WTC11 (cell line): ENCODE data around the gene PLAA. TPM values are rescaled to one million over a fixed set of nuclear protein-coding genes. Genes with fewer than 3 reads are reported as not detected.

Source experiments
- ATAC-seq: fragments of 200-7000 bp; cut with Tn5 transposase; 2 replicates; pipeline ENCODE4 v1.10.0; 2021; ENCODE audit warnings: mild to moderate bottlenecking, moderate library complexity
- CTCF ChIA-PET: fragments of 300-600 bp; sonication (Branson Sonifier 250); formaldehyde crosslinking; loops from one replicate; lab custom pipeline; 2021; ENCODE audit warnings: antibody characterized with exemption; lab: Charles Lee
- POLR2A ChIA-PET: fragments of 350-600 bp; sonication (Branson Sonifier 250); formaldehyde crosslinking; loops from one replicate; lab custom pipeline; 2021; ENCODE audit warnings: antibody characterized with exemption; lab: Charles Lee
- DNase-seq: peaks from one replicate; pipeline ENCODE4 v3.0.0; 2021; ENCODE audit warnings: low spot score
- H3K27ac Mint-ChIP-seq: 2 replicates; pipeline ENCODE4 v1.8.0; 2021; ENCODE audit warnings: mixed read lengths
- H3K27me3 Mint-ChIP-seq: 2 replicates; pipeline ENCODE4 v1.8.0; 2021; ENCODE audit warnings: low read depth, mild to moderate bottlenecking, moderate library complexity, mixed read lengths
- H3K36me3 Mint-ChIP-seq: 2 replicates; pipeline ENCODE4 v1.8.0; 2021; ENCODE audit warnings: mixed read lengths
- H3K4me1 Mint-ChIP-seq: 2 replicates; pipeline ENCODE4 v1.8.0; 2022; ENCODE audit warnings: mixed read lengths
- H3K4me3 Mint-ChIP-seq: 2 replicates; pipeline ENCODE4 v1.8.0; 2021; ENCODE audit warnings: mild to moderate bottlenecking, moderate library complexity, mixed read lengths
- H3K9me3 Mint-ChIP-seq: 2 replicates; pipeline ENCODE4 v1.8.0; 2021; ENCODE audit warnings: mixed read lengths
- CBFB ChIP-seq: sonication (generic); formaldehyde crosslinking; IDR thresholded peaks from 2 replicates; pipeline ENCODE4 v1.8.1; 2022; ENCODE audit warnings: mild to moderate bottlenecking, low read depth, missing genetic modification reagents
- ELF4 ChIP-seq: sonication (generic); formaldehyde crosslinking; IDR thresholded peaks from 2 replicates; pipeline ENCODE4 v1.8.1; 2022; ENCODE audit warnings: low read depth, mild to moderate bottlenecking, moderate library complexity, missing genetic modification reagents
- FOXK1 ChIP-seq: sonication (generic); formaldehyde crosslinking; IDR thresholded peaks from 2 replicates; pipeline ENCODE4 v1.8.0; 2022; ENCODE audit warnings: mild to moderate bottlenecking, moderate library complexity, missing genetic modification reagents
- NFATC4 ChIP-seq: fragments of 250-450 bp; sonication (Bioruptor Pico); IDR thresholded peaks from 2 replicates; pipeline ENCODE4 v1.9.0; 2021; ENCODE audit warnings: mild to moderate bottlenecking
- NFYB ChIP-seq: sonication (generic); formaldehyde crosslinking; conservative IDR thresholded peaks from 2 replicates; pipeline ENCODE4 v1.8.0; 2022; ENCODE audit warnings: low read depth, missing genetic modification reagents
- TCF7 ChIP-seq: sonication (generic); formaldehyde crosslinking; IDR thresholded peaks from 2 replicates; pipeline ENCODE4 v1.8.0; 2022; ENCODE audit warnings: mild to moderate bottlenecking, low read depth, missing genetic modification reagents, moderate library complexity
- ZNF416 ChIP-seq: fragments of 250-450 bp; sonication (Bioruptor Pico); IDR thresholded peaks from 2 replicates; pipeline ENCODE4 v1.9.0; 2021; ENCODE audit warnings: mild to moderate bottlenecking, inconsistent platforms
- total RNA-seq: library from RNA; stranded (reverse); gene quantifications from 3 replicates; pipeline ENCODE4 v1.2.3, GENCODE V29; 2021
- TF ChIP-seq, protein P1 (sequence below): fragments of 250-450 bp; sonication (Bioruptor Pico); IDR thresholded peaks from 2 replicates; pipeline ENCODE4 v1.9.0; 2021; ENCODE audit warnings: mild to moderate bottlenecking
- TF ChIP-seq, protein P2 (sequence below): fragments of 250-450 bp; sonication (Bioruptor Pico); IDR thresholded peaks from 2 replicates; pipeline ENCODE4 v1.9.0; 2021; ENCODE audit warnings: mild to moderate bottlenecking, borderline replicate concordance
- TF ChIP-seq, protein P3 (sequence below): sonication (generic); formaldehyde crosslinking; IDR thresholded peaks from 2 replicates; pipeline ENCODE4 v1.8.0; 2023; ENCODE audit warnings: mild to moderate bottlenecking, missing genetic modification reagents
- TF ChIP-seq, protein P4 (sequence below): sonication (generic); formaldehyde crosslinking; conservative IDR thresholded peaks from 2 replicates; pipeline ENCODE4 v1.8.1; 2023; ENCODE audit warnings: mild to moderate bottlenecking, low read depth, missing genetic modification reagents, moderate library complexity
- TF ChIP-seq, protein P5 (sequence below): sonication (generic); formaldehyde crosslinking; IDR thresholded peaks from 2 replicates; pipeline ENCODE4 v1.8.1; 2023; ENCODE audit warnings: mild to moderate bottlenecking, moderate library complexity, missing genetic modification reagents
- TF ChIP-seq, protein P6 (sequence below): fragments of 250-450 bp; sonication (Bioruptor Pico); conservative IDR thresholded peaks from 2 replicates; pipeline ENCODE4 v1.9.0; 2021; ENCODE audit warnings: mild to moderate bottlenecking

The PLAA gene
- total RNA-seq, 1 experiment from 2014 or later = 56.1 TPM

DNA sequence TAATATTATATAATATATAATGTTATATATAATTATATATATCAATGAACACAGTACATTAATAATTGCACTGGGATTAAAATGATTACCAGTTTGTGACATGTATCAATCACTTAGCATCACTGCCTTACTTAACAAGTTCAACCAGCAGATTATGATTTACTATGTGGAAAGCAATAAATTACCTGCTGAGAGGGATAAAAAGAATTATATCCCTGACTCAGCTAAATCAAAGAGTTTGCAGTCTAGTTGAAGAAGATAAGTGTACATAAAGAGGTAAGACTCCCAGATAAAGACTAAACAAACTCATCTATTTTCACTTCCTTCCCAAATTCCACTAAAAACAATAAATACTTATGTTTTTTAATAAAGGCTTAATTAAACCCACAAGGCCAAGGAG lies 11.2 kb downstream of the PLAA start:
- TF ChIP-seq NFATC4 (CRISPR knock-in tag) = no peak
- TF ChIP-seq TCF7 = no peak
- TF ChIP-seq, protein P1, sequence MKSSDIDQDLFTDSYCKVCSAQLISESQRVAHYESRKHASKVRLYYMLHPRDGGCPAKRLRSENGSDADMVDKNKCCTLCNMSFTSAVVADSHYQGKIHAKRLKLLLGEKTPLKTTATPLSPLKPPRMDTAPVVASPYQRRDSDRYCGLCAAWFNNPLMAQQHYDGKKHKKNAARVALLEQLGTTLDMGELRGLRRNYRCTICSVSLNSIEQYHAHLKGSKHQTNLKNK (CRISPR knock-in tag) = no peak
- no peak for TF ChIP-seq FOXK1 (CRISPR knock-in tag)
- TF ChIP-seq ELF4 (CRISPR knock-in tag) = no peak
- TF ChIP-seq, protein P2, sequence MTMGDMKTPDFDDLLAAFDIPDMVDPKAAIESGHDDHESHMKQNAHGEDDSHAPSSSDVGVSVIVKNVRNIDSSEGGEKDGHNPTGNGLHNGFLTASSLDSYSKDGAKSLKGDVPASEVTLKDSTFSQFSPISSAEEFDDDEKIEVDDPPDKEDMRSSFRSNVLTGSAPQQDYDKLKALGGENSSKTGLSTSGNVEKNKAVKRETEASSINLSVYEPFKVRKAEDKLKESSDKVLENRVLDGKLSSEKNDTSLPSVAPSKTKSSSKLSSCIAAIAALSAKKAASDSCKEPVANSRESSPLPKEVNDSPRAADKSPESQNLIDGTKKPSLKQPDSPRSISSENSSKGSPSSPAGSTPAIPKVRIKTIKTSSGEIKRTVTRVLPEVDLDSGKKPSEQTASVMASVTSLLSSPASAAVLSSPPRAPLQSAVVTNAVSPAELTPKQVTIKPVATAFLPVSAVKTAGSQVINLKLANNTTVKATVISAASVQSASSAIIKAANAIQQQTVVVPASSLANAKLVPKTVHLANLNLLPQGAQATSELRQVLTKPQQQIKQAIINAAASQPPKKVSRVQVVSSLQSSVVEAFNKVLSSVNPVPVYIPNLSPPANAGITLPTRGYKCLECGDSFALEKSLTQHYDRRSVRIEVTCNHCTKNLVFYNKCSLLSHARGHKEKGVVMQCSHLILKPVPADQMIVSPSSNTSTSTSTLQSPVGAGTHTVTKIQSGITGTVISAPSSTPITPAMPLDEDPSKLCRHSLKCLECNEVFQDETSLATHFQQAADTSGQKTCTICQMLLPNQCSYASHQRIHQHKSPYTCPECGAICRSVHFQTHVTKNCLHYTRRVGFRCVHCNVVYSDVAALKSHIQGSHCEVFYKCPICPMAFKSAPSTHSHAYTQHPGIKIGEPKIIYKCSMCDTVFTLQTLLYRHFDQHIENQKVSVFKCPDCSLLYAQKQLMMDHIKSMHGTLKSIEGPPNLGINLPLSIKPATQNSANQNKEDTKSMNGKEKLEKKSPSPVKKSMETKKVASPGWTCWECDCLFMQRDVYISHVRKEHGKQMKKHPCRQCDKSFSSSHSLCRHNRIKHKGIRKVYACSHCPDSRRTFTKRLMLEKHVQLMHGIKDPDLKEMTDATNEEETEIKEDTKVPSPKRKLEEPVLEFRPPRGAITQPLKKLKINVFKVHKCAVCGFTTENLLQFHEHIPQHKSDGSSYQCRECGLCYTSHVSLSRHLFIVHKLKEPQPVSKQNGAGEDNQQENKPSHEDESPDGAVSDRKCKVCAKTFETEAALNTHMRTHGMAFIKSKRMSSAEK (CRISPR knock-in tag) = no peak
- TF ChIP-seq CBFB (CRISPR knock-in tag) = no peak
- TF ChIP-seq, all 79 proteins: peak for 0
- no peak for ATAC-seq
- Mint-ChIP-seq H3K36me3 (peaks cover 10% of the 10 kb centered on the region; the same call in 1 of the 2 replicates), H3K4me1 (peaks cover 16% of the 10 kb centered on the region), H3K9me3 (peaks cover 4% of the 10 kb centered on the region; the same call in 1 of the 2 replicates), H3K27me3 (no peaks in the 10 kb centered on the region), H3K4me3 (no peak overlapping the region), H3K27ac (no peak overlapping the region)
- ChIA-PET POLR2A (no interaction called here), CTCF (no interaction called here)
- no peak for DNase-seq

DNA sequence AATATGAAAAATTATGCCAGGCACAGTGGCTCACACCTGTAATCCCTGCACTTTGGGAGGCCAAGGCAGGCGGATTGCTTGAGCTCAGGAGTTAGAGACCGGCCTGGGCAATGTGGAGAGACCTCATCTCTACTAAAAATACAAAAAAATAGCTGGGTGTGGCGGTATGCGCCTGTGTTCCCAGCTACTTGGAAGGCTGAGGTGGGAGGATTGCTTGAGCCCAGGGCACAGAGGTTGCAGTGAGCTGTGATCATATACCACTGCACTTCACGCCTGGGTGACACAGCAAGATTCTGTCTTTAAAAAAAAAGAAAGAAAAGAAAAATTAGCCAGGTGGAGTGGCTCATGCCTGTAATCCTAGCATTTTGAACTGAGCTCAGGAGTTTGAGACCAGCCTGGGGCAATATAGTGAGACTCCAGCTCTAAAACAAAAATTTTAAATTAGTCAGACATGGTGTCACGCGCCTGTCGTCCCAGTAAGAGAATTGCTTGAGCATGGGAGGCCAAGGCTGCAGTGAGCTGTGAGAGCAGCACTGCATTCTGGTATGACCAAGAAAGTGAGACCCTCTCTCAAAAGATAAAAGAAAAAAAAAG lies 18.0 kb downstream of the PLAA start:
- ChIA-PET POLR2A (interaction anchor here (0.6 kb wide), 1 partner anchor 21 kb away, joined by 3 read pairs; no protein-coding TSS in a partner anchor), CTCF (interaction anchor here (1.0 to 1.3 kb wide), 2 partner anchors 27 to 37 kb away, joined by 3 read pairs; partner anchors contain the start of genes CAAP1 and IFT74)
- Mint-ChIP-seq H3K36me3 (peaks cover 36% of the 10 kb centered on the region), H3K27me3 (no peaks in the 10 kb centered on the region), H3K4me3 (no peak overlapping the region), H3K9me3 (no peaks in the 10 kb centered on the region), H3K27ac (no peak overlapping the region), H3K4me1 (no peaks in the 10 kb centered on the region)
- no peak for ATAC-seq
- DNase-seq = no peak
- TF ChIP-seq, protein P3, sequence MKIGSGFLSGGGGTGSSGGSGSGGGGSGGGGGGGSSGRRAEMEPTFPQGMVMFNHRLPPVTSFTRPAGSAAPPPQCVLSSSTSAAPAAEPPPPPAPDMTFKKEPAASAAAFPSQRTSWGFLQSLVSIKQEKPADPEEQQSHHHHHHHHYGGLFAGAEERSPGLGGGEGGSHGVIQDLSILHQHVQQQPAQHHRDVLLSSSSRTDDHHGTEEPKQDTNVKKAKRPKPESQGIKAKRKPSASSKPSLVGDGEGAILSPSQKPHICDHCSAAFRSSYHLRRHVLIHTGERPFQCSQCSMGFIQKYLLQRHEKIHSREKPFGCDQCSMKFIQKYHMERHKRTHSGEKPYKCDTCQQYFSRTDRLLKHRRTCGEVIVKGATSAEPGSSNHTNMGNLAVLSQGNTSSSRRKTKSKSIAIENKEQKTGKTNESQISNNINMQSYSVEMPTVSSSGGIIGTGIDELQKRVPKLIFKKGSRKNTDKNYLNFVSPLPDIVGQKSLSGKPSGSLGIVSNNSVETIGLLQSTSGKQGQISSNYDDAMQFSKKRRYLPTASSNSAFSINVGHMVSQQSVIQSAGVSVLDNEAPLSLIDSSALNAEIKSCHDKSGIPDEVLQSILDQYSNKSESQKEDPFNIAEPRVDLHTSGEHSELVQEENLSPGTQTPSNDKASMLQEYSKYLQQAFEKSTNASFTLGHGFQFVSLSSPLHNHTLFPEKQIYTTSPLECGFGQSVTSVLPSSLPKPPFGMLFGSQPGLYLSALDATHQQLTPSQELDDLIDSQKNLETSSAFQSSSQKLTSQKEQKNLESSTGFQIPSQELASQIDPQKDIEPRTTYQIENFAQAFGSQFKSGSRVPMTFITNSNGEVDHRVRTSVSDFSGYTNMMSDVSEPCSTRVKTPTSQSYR (CRISPR knock-in tag) = no peak
- TF ChIP-seq, protein P4, sequence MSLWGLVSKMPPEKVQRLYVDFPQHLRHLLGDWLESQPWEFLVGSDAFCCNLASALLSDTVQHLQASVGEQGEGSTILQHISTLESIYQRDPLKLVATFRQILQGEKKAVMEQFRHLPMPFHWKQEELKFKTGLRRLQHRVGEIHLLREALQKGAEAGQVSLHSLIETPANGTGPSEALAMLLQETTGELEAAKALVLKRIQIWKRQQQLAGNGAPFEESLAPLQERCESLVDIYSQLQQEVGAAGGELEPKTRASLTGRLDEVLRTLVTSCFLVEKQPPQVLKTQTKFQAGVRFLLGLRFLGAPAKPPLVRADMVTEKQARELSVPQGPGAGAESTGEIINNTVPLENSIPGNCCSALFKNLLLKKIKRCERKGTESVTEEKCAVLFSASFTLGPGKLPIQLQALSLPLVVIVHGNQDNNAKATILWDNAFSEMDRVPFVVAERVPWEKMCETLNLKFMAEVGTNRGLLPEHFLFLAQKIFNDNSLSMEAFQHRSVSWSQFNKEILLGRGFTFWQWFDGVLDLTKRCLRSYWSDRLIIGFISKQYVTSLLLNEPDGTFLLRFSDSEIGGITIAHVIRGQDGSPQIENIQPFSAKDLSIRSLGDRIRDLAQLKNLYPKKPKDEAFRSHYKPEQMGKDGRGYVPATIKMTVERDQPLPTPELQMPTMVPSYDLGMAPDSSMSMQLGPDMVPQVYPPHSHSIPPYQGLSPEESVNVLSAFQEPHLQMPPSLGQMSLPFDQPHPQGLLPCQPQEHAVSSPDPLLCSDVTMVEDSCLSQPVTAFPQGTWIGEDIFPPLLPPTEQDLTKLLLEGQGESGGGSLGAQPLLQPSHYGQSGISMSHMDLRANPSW (CRISPR knock-in tag) = no peak
- TF ChIP-seq, protein P5, sequence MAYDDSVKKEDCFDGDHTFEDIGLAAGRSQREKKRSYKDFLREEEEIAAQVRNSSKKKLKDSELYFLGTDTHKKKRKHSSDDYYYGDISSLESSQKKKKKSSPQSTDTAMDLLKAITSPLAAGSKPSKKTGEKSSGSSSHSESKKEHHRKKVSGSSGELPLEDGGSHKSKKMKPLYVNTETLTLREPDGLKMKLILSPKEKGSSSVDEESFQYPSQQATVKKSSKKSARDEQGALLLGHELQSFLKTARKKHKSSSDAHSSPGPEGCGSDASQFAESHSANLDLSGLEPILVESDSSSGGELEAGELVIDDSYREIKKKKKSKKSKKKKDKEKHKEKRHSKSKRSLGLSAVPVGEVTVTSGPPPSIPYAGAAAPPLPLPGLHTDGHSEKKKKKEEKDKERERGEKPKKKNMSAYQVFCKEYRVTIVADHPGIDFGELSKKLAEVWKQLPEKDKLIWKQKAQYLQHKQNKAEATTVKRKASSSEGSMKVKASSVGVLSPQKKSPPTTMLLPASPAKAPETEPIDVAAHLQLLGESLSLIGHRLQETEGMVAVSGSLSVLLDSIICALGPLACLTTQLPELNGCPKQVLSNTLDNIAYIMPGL (CRISPR knock-in tag) = no peak
- TF ChIP-seq, protein P6, sequence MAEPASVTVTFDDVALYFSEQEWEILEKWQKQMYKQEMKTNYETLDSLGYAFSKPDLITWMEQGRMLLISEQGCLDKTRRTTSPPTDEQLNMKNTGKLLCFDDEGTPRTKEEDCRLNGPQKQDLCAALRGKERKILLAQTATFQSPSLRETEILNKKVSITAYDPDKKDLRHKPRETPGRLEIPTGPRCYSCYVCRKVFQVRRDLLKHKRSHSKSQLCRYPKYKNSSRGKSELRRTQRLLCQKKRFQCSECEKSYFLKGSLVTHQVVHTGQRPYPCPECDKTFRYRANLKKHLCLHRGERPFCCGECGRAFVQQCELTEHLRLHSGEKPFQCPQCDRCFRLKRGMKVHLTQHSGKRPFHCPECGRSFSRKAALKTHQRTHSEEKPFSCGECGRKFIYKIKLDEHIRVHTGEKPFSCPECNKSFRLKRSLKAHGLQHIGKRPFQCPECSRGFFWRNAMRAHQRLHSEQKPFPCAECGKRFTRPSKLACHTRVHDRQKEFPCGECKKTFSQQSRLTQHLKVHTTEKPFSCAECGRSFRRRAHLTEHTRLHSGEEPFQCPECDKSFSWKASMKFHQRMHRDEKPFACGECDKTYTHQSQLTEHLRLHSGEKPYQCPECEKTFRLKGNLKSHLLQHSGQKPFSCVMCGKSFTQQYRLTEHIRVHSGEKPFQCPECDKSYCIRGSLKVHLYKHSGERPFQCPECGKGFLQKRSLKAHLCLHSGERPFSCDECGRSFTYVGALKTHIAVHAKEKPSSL (CRISPR knock-in tag) = no peak
- TF ChIP-seq ZNF416 (CRISPR knock-in tag) = no peak
- TF ChIP-seq NFYB = no peak
- TF ChIP-seq, protein P2 (CRISPR knock-in tag) = no peak
